Activated T-cell treated with anti-CD3 and anti-CD28 coated beads, Interleukin-2, amount 50 U/mL, for 24 hours (primary cell): ENCODE results near the gene CDK6.

ENCODE experiments used
- DNase-seq: peaks from one replicate; pipeline ENCODE4 v3.0.0-alpha.2; 2020
- H3K27ac Mint-ChIP-seq: 2 replicates; pipeline ENCODE4 v1.8.0; 2020; ENCODE audit warnings: mild to moderate bottlenecking, mixed read lengths
- H3K27me3 Mint-ChIP-seq: 2 replicates; pipeline ENCODE4 v1.8.0; 2020; ENCODE audit warnings: mixed read lengths
- H3K36me3 Mint-ChIP-seq: 2 replicates; pipeline ENCODE4 v1.8.0; 2020; ENCODE audit warnings: low read depth, mixed read lengths
- H3K4me1 Mint-ChIP-seq: 2 replicates; pipeline ENCODE4 v1.8.0; 2020; ENCODE audit warnings: low read depth, mixed read lengths
- H3K4me3 Mint-ChIP-seq: 2 replicates; pipeline ENCODE4 v1.8.0; 2020; ENCODE audit warnings: mild to moderate bottlenecking, moderate library complexity, mixed read lengths
- H3K9me3 Mint-ChIP-seq: 2 replicates; pipeline ENCODE4 v1.8.0; 2020; ENCODE audit warnings: mixed read lengths

The CDK6 gene

GRCh38 chr7:92782236-92782635, 54.1 kb downstream of the CDK6 start:
- H3K27me3 Mint-ChIP-seq: no peaks in the 10 kb centered on the region
- peaks cover 63% of the 10 kb centered on the region for H3K4me1 Mint-ChIP-seq
- no peak overlapping the region for H3K27ac Mint-ChIP-seq
- DNase-seq: no peak
- H3K9me3 Mint-ChIP-seq: no peaks in the 10 kb centered on the region
- H3K4me3 Mint-ChIP-seq: no peak overlapping the region
- H3K36me3 Mint-ChIP-seq: peaks cover 72% of the 10 kb centered on the region

- no peaks in the 10 kb centered on the region for H3K27me3 Mint-ChIP-seq
- no peak for DNase-seq
- H3K9me3 Mint-ChIP-seq: no peaks in the 10 kb centered on the region
- no peak overlapping the region for H3K27ac Mint-ChIP-seq
- H3K4me1 Mint-ChIP-seq: peaks cover 69% of the 10 kb centered on the region
- peaks cover 78% of the 10 kb centered on the region for H3K36me3 Mint-ChIP-seq
- H3K4me3 Mint-ChIP-seq: no peak overlapping the region
Observed at GRCh38 chr7:92781117-92781720, 55.2 kb downstream of the CDK6 start.

- Mint-ChIP-seq H3K27ac (no peak overlapping the region), H3K27me3 (no peaks in the 10 kb centered on the region), H3K36me3 (peaks cover 76% of the 10 kb centered on the region), H3K4me3 (no peak overlapping the region), H3K4me1 (peaks cover 59% of the 10 kb centered on the region), H3K9me3 (no peaks in the 10 kb centered on the region)
- no peak for DNase-seq
Observed at GRCh38 chr7:92778972-92779371, 57.4 kb downstream of the CDK6 start.

- H3K4me3 Mint-ChIP-seq: no peak overlapping the region
- DNase-seq: no peak
- H3K27me3 Mint-ChIP-seq: no peaks in the 10 kb centered on the region
- H3K36me3 Mint-ChIP-seq: peaks cover 80% of the 10 kb centered on the region
- no peak overlapping the region for H3K27ac Mint-ChIP-seq
- peaks cover 57% of the 10 kb centered on the region for H3K4me1 Mint-ChIP-seq
- no peaks in the 10 kb centered on the region for H3K9me3 Mint-ChIP-seq
Observed at GRCh38 chr7:92777993-92778392, 58.4 kb downstream of the CDK6 start.

- H3K27ac Mint-ChIP-seq: no peak overlapping the region
- H3K36me3 Mint-ChIP-seq: peaks cover 81% of the 10 kb centered on the region
- DNase-seq: no peak
- peaks cover 50% of the 10 kb centered on the region for H3K4me1 Mint-ChIP-seq
- H3K27me3 Mint-ChIP-seq: no peaks in the 10 kb centered on the region
- H3K4me3 Mint-ChIP-seq: no peak overlapping the region
- H3K9me3 Mint-ChIP-seq: no peaks in the 10 kb centered on the region
Observed at GRCh38 chr7:92773808-92774207, 62.6 kb downstream of the CDK6 start.

GRCh38 chr7:92769844-92770243, 66.5 kb downstream of the CDK6 start:
- H3K9me3 Mint-ChIP-seq: no peaks in the 10 kb centered on the region
- peak overlapping the region; percentile 96 for H3K27ac Mint-ChIP-seq
- H3K4me1 Mint-ChIP-seq: peaks cover 74% of the 10 kb centered on the region
- no peak overlapping the region for H3K4me3 Mint-ChIP-seq
- DNase-seq: no peak
- peaks cover 86% of the 10 kb centered on the region for H3K36me3 Mint-ChIP-seq
- no peaks in the 10 kb centered on the region for H3K27me3 Mint-ChIP-seq

- Mint-ChIP-seq H3K27me3 (no peaks in the 10 kb centered on the region), H3K9me3 (no peaks in the 10 kb centered on the region), H3K4me3 (no peak overlapping the region), H3K36me3 (peaks cover 86% of the 10 kb centered on the region), H3K4me1 (peaks cover 75% of the 10 kb centered on the region), H3K27ac (peak overlapping the region; percentile 96)
- DNase-seq: no peak
Observed at GRCh38 chr7:92769394-92769699, 67.0 kb downstream of the CDK6 start.

GRCh38 chr7:92768501-92769393, 67.6 kb downstream of the CDK6 start:
- Mint-ChIP-seq H3K36me3 (peaks cover 87% of the 10 kb centered on the region), H3K4me3 (peak overlapping the region; percentile 61), H3K4me1 (peaks cover 77% of the 10 kb centered on the region), H3K27me3 (no peaks in the 10 kb centered on the region), H3K9me3 (no peaks in the 10 kb centered on the region), H3K27ac (peak overlapping the region; percentile 96)
- peak; percentile 43 for DNase-seq

- no peak for DNase-seq
- Mint-ChIP-seq H3K36me3 (peaks cover 83% of the 10 kb centered on the region), H3K9me3 (no peaks in the 10 kb centered on the region), H3K4me3 (no peak overlapping the region), H3K27ac (peak overlapping the region; percentile 96), H3K27me3 (no peaks in the 10 kb centered on the region), H3K4me1 (peaks cover 75% of the 10 kb centered on the region)
Observed at GRCh38 chr7:92767437-92767836, 68.9 kb downstream of the CDK6 start.

- no peak for DNase-seq
- Mint-ChIP-seq H3K4me3 (no peak overlapping the region), H3K27ac (peak overlapping the region; percentile 96), H3K9me3 (no peaks in the 10 kb centered on the region), H3K36me3 (peaks cover 84% of the 10 kb centered on the region), H3K27me3 (no peaks in the 10 kb centered on the region), H3K4me1 (peaks cover 81% of the 10 kb centered on the region)
Observed at GRCh38 chr7:92766461-92767003, 69.8 kb downstream of the CDK6 start.

- Mint-ChIP-seq H3K27me3 (no peaks in the 10 kb centered on the region), H3K36me3 (peaks cover 87% of the 10 kb centered on the region), H3K9me3 (no peaks in the 10 kb centered on the region), H3K4me1 (peaks cover 83% of the 10 kb centered on the region), H3K27ac (peak overlapping the region; percentile 96), H3K4me3 (no peak overlapping the region)
- DNase-seq: no peak
Observed at GRCh38 chr7:92765725-92766124, 70.6 kb downstream of the CDK6 start.

GRCh38 chr7:92763636-92764423, 72.5 kb downstream of the CDK6 start:
- Mint-ChIP-seq H3K4me1 (peaks cover 70% of the 10 kb centered on the region), H3K9me3 (no peaks in the 10 kb centered on the region), H3K4me3 (no peak overlapping the region), H3K27ac (peak overlapping the region; percentile 48), H3K27me3 (no peaks in the 10 kb centered on the region), H3K36me3 (peaks cover 89% of the 10 kb centered on the region)
- DNase-seq: no peak

GRCh38 chr7:92762851-92763250, 73.5 kb downstream of the CDK6 start:
- Mint-ChIP-seq H3K4me1 (peaks cover 60% of the 10 kb centered on the region), H3K36me3 (peaks cover 89% of the 10 kb centered on the region)

GRCh38 chr7:92761391-92762097, 74.8 kb downstream of the CDK6 start:
- Mint-ChIP-seq H3K9me3 (no peaks in the 10 kb centered on the region), H3K27me3 (no peaks in the 10 kb centered on the region), H3K36me3 (peaks cover 89% of the 10 kb centered on the region), H3K4me1 (peaks cover 48% of the 10 kb centered on the region), H3K4me3 (no peak overlapping the region), H3K27ac (peak overlapping the region; percentile 58)
- no peak for DNase-seq

More at GRCh38 chr7:92762851-92763250, 73.5 kb downstream of the CDK6 start:
- no peak for DNase-seq
- no peaks in the 10 kb centered on the region for H3K27me3 Mint-ChIP-seq
- no peaks in the 10 kb centered on the region for H3K9me3 Mint-ChIP-seq
- no peak overlapping the region for H3K4me3 Mint-ChIP-seq
- H3K27ac Mint-ChIP-seq: no peak overlapping the region
